HepG2 (cell line): Measurements from ENCODE around the gene NCOA5. TPM values are rescaled to one million over a fixed set of nuclear protein-coding genes. Genes with fewer than 3 reads are reported as not detected.

Source experiments
- DNMT3B ChIP-seq: conservative IDR thresholded peaks from 2 replicates; pipeline ENCODE4 v1.6.1; 2016; ENCODE audit warnings: missing biosample characterization, control low read depth
- NAIF1 ChIP-seq: sonication (generic); formaldehyde crosslinking; IDR thresholded peaks from 2 replicates; pipeline ENCODE4 v1.5.0; 2020; ENCODE audit warnings: mild to moderate bottlenecking, missing genetic modification reagents, borderline replicate concordance
- NR1H2 ChIP-seq: sonication (generic); formaldehyde crosslinking; IDR thresholded peaks from 2 replicates; pipeline ENCODE4 v1.8.1; 2022; ENCODE audit warnings: low read depth, missing genetic modification reagents, borderline replicate concordance
- NRL ChIP-seq: sonication (generic); formaldehyde crosslinking; IDR thresholded peaks from 2 replicates; pipeline ENCODE4 v1.5.0; 2020; ENCODE audit warnings: missing genetic modification reagents, mild to moderate bottlenecking, moderate library complexity, borderline replicate concordance
- SCMH1 ChIP-seq: sonication (generic); formaldehyde crosslinking; IDR thresholded peaks from 2 replicates; pipeline ENCODE4 v1.9.0; 2021; ENCODE audit warnings: missing genetic modification reagents, mild to moderate bottlenecking, borderline replicate concordance
- YY1 ChIP-seq: IDR thresholded peaks from 2 replicates; pipeline ENCODE4 v1.6.1; 2011; ENCODE audit warnings: low read length, low read depth, moderate library complexity, mild to moderate bottlenecking; ENCODE audit not compliant: insufficient read depth, insufficient replicate concordance
- ZBTB7B ChIP-seq: sonication (generic); formaldehyde crosslinking; IDR thresholded peaks from 2 replicates; pipeline ENCODE4 v1.4.0; 2020; ENCODE audit warnings: missing genetic modification reagents
- ZNF232 ChIP-seq: sonication (generic); formaldehyde crosslinking; IDR thresholded peaks from 2 replicates; pipeline ENCODE4 v1.4.0; 2020; ENCODE audit warnings: missing genetic modification reagents, borderline replicate concordance
- ZNF235 ChIP-seq: sonication (generic); formaldehyde crosslinking; IDR thresholded peaks from 2 replicates; pipeline ENCODE4 v1.8.1; 2023; ENCODE audit warnings: mild to moderate bottlenecking, missing genetic modification reagents, borderline replicate concordance
- ZNF557 ChIP-seq: sonication (generic); formaldehyde crosslinking; IDR thresholded peaks from 2 replicates; pipeline ENCODE4 v1.4.0; 2020; ENCODE audit warnings: missing genetic modification reagents
- ZNF850 ChIP-seq: sonication (generic); formaldehyde crosslinking; conservative IDR thresholded peaks from 2 replicates; pipeline ENCODE4 v1.9.0; 2021; ENCODE audit warnings: mild to moderate bottlenecking, missing genetic modification reagents
- ZSCAN20 ChIP-seq: sonication (generic); formaldehyde crosslinking; IDR thresholded peaks from 2 replicates; pipeline ENCODE4 v1.4.0; 2020; ENCODE audit warnings: missing genetic modification reagents, mild to moderate bottlenecking, borderline replicate concordance
- polyA plus RNA-seq, 8 experiments: library from polyadenylated mRNA; depleted of rRNA in 3 of 8; stranded (reverse) in 7 of 8; unstranded in 1 of 8; fragments of >200 nt; fragmentation: Illumina TruSeq in 4 of 8; extraction: Trizol in 4 of 8; gene quantifications; 2 replicates each; pipeline versions ENCODE4 v1.2.1 to v1.2.3, GENCODE V29; 2011 to 2016; ENCODE audit warnings: low read depth in 4 of 8, missing spikeins in 1 of 8, mixed read lengths in 1 of 8; ENCODE audit not compliant: insufficient read depth in 1 of 8
- total RNA-seq, 5 experiments: library from RNA; depleted of rRNA; stranded (reverse); fragments of >200 nt; fragmentation: Illumina TruSeq; extraction: Trizol; gene quantifications; 2 replicates each; pipeline ENCODE4 v1.2.3, GENCODE V29; 2016; ENCODE audit warnings: low read depth in 1 of 5
- TF ChIP-seq, protein P1 (sequence below): sonication (generic); formaldehyde crosslinking; IDR thresholded peaks from 2 replicates; pipeline ENCODE4 v1.4.0; 2020; ENCODE audit warnings: missing genetic modification reagents
- TF ChIP-seq, protein P2 (sequence below): IDR thresholded peaks from 2 replicates; pipeline ENCODE4 v1.6.1; 2016; ENCODE audit warnings: control low read depth
- TF ChIP-seq, protein P3 (sequence below), 2 experiments: sonication (generic) in 1 of 2; formaldehyde crosslinking in 1 of 2; IDR thresholded peaks; 2 replicates each; pipeline versions ENCODE4 v1.4.0 to v1.6.1; 2016 to 2020; ENCODE audit warnings: borderline replicate concordance in 1 of 2, low read depth in 1 of 2, mild to moderate bottlenecking in 1 of 2, missing genetic modification reagents in 1 of 2
- TF ChIP-seq, protein P4 (sequence below), 2 experiments: IDR thresholded peaks; 2 replicates each; pipeline ENCODE4 v1.6.1; 2011 to 2012; ENCODE audit warnings: low read length in 2 of 2, borderline replicate concordance in 1 of 2, low read depth in 1 of 2, mild to moderate bottlenecking in 1 of 2, moderate library complexity in 1 of 2
- TF ChIP-seq, protein P5 (sequence below): sonication (generic); formaldehyde crosslinking; IDR thresholded peaks from 2 replicates; pipeline ENCODE4 v1.4.0; 2020; ENCODE audit warnings: mild to moderate bottlenecking, low read depth, missing genetic modification reagents

The NCOA5 gene
- total and polyA plus RNA-seq, 2 of the 13 experiments (the other 11 are each of a cell fraction or from before 2014, with no cell fraction given), result 16.5 to 28.4 TPM

DNA sequence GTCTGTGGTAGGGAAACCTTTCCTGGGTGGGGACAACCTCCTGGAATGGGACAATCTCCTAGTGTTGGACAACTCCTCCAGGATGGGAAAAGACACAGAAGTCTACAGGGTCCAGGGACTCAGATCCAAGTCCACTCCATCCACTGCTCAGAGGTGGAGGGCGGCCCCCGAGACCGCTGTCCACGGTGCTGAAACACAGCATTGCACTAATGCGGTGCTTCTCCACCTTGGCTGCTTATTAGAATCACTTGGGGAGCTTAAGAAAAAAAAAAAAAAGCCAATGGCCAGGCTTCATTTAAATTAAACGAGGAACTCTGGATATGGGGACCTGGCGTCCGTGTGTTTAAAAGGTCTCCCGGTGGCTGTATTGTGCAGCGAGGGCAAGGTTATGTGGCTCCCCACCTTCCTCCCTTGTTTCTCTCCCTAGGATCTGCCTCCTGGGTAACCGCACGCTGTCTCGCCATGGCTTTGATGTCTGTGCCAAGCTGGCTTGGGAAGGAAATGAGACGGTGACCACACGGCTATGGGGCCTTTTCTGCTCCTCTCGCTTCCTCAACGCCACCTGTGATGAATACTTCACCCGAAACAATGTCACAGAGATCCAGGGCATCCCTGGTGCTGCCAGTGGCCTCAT lies 48.7 kb downstream of the NCOA5 start (continued):
- TF ChIP-seq, protein P1, sequence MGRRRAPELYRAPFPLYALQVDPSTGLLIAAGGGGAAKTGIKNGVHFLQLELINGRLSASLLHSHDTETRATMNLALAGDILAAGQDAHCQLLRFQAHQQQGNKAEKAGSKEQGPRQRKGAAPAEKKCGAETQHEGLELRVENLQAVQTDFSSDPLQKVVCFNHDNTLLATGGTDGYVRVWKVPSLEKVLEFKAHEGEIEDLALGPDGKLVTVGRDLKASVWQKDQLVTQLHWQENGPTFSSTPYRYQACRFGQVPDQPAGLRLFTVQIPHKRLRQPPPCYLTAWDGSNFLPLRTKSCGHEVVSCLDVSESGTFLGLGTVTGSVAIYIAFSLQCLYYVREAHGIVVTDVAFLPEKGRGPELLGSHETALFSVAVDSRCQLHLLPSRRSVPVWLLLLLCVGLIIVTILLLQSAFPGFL (CRISPR knock-in tag), result no peak
- TF ChIP-seq NR1H2 (CRISPR knock-in tag) (peak; percentile 53; the same call in 1 of the 2 replicates), DNMT3B (CRISPR knock-in tag) (peak; percentile 98), ZNF850 (no peak), SCMH1 (no peak), ZBTB7B (CRISPR knock-in tag) (peak; percentile 82), NRL (0 out of 2 replicates have a peak, but pooled peaks have one; percentile 29), NAIF1 (CRISPR knock-in tag) (peak; percentile 41; the same call in 1 of the 2 replicates), YY1 (no peak), ZSCAN20 (CRISPR knock-in tag) (peak; percentile 97), ZNF557 (peak; percentile 99), ZNF232 (peak; percentile 99), ZNF235 (CRISPR knock-in tag) (peak; percentile 90; the same call in 1 of the 2 replicates)
- TF ChIP-seq, protein P2, sequence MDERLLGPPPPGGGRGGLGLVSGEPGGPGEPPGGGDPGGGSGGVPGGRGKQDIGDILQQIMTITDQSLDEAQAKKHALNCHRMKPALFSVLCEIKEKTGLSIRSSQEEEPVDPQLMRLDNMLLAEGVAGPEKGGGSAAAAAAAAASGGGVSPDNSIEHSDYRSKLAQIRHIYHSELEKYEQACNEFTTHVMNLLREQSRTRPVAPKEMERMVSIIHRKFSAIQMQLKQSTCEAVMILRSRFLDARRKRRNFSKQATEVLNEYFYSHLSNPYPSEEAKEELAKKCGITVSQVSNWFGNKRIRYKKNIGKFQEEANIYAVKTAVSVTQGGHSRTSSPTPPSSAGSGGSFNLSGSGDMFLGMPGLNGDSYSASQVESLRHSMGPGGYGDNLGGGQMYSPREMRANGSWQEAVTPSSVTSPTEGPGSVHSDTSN (CRISPR knock-in tag), result no peak
- TF ChIP-seq, protein P3, sequence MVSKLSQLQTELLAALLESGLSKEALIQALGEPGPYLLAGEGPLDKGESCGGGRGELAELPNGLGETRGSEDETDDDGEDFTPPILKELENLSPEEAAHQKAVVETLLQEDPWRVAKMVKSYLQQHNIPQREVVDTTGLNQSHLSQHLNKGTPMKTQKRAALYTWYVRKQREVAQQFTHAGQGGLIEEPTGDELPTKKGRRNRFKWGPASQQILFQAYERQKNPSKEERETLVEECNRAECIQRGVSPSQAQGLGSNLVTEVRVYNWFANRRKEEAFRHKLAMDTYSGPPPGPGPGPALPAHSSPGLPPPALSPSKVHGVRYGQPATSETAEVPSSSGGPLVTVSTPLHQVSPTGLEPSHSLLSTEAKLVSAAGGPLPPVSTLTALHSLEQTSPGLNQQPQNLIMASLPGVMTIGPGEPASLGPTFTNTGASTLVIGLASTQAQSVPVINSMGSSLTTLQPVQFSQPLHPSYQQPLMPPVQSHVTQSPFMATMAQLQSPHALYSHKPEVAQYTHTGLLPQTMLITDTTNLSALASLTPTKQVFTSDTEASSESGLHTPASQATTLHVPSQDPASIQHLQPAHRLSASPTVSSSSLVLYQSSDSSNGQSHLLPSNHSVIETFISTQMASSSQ (IDR thresholded peaks at IDR 0.05; ENCODE audit: low read depth), result no peak
- TF ChIP-seq, protein P3 (CRISPR knock-in tag; IDR thresholded peaks at IDR 0.05; ENCODE audit: borderline replicate concordance), result no peak
- TF ChIP-seq, protein P4, sequence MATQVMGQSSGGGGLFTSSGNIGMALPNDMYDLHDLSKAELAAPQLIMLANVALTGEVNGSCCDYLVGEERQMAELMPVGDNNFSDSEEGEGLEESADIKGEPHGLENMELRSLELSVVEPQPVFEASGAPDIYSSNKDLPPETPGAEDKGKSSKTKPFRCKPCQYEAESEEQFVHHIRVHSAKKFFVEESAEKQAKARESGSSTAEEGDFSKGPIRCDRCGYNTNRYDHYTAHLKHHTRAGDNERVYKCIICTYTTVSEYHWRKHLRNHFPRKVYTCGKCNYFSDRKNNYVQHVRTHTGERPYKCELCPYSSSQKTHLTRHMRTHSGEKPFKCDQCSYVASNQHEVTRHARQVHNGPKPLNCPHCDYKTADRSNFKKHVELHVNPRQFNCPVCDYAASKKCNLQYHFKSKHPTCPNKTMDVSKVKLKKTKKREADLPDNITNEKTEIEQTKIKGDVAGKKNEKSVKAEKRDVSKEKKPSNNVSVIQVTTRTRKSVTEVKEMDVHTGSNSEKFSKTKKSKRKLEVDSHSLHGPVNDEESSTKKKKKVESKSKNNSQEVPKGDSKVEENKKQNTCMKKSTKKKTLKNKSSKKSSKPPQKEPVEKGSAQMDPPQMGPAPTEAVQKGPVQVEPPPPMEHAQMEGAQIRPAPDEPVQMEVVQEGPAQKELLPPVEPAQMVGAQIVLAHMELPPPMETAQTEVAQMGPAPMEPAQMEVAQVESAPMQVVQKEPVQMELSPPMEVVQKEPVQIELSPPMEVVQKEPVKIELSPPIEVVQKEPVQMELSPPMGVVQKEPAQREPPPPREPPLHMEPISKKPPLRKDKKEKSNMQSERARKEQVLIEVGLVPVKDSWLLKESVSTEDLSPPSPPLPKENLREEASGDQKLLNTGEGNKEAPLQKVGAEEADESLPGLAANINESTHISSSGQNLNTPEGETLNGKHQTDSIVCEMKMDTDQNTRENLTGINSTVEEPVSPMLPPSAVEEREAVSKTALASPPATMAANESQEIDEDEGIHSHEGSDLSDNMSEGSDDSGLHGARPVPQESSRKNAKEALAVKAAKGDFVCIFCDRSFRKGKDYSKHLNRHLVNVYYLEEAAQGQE (IDR thresholded peaks at IDR 0.05; ENCODE audit: borderline replicate concordance in 1 of 2, low read depth in 1 of 2, low read length in 2 of 2), result peak; percentile 85 to 98
- TF ChIP-seq, protein P5, sequence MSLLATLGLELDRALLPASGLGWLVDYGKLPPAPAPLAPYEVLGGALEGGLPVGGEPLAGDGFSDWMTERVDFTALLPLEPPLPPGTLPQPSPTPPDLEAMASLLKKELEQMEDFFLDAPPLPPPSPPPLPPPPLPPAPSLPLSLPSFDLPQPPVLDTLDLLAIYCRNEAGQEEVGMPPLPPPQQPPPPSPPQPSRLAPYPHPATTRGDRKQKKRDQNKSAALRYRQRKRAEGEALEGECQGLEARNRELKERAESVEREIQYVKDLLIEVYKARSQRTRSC (CRISPR knock-in tag), result 0 out of 2 replicates have a peak, but pooled peaks have one; percentile 39
